GM12875 (cell line): ENCODE results near the gene KBTBD3.
A peak's percentile ranks its signal among the peaks of the same experiment; 100 is the strongest.

Experiments used
- H3K4me3 ChIP-seq: one replicate; pipeline ENCODE4 v1.5.1; 2011; ENCODE audit warnings: low read depth, low read length, control low read depth
- TF ChIP-seq, protein P1 (sequence below): IDR thresholded peaks from 2 replicates; pipeline ENCODE4 v1.5.1; 2011; ENCODE audit warnings: low read depth, mild to moderate bottlenecking, control low read depth, inconsistent platforms, low read length, moderate library complexity, borderline replicate concordance; ENCODE audit not compliant: insufficient read depth

The KBTBD3 gene

DNA sequence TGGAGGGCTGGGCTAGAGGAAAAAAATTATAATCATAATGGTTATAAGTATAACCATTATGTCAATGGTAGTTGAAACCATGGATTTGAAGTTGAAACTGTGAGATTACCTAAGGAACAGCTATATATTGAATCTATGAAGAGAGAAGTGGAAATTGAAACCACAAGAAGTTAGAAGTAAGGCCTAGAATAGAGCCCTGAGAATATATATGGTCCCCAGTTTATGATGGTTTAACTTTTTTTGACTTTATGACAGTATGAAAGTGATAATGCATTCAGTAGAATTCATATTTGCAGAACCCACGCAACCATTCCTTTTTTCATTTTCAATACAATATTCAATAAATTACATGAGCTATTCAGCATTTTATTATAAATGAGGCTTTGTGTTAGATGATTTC lies 15.3 kb upstream of the KBTBD3 start:
- TF ChIP-seq, protein P1, sequence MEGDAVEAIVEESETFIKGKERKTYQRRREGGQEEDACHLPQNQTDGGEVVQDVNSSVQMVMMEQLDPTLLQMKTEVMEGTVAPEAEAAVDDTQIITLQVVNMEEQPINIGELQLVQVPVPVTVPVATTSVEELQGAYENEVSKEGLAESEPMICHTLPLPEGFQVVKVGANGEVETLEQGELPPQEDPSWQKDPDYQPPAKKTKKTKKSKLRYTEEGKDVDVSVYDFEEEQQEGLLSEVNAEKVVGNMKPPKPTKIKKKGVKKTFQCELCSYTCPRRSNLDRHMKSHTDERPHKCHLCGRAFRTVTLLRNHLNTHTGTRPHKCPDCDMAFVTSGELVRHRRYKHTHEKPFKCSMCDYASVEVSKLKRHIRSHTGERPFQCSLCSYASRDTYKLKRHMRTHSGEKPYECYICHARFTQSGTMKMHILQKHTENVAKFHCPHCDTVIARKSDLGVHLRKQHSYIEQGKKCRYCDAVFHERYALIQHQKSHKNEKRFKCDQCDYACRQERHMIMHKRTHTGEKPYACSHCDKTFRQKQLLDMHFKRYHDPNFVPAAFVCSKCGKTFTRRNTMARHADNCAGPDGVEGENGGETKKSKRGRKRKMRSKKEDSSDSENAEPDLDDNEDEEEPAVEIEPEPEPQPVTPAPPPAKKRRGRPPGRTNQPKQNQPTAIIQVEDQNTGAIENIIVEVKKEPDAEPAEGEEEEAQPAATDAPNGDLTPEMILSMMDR = no peak
- no peak overlapping the region for H3K4me3 ChIP-seq

DNA sequence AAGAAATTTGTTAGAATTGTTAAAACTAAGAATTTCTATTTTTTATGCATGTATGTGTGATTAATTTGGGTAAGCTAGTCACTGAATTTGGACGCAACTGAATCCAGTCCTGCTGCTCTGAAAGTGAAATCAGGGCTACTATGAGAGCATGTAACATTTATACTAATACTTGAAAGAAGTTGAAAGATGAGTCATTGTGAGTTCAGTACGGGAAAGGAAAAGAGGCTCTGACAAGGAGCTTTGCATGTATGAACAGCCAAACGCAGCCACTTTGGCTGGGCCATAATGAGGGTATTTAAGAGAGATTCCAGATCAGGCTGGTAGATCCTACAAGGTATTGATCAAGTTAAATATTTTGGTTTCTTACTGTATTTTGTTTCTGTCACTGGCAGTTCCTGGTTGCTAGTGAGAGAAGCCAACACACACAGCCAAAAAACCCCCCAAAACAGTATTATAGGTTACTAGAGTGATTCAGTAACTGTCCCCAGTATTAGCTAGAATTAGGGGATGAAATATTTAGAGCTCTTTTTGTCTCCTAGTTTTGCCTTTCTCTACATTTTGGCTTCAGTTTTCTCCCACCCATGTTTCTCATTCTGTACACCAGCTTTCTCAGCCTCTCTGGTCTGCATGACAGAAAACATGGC lies 14.5 kb upstream of the KBTBD3 start:
- H3K4me3 ChIP-seq = no peak overlapping the region
- TF ChIP-seq, protein P1 = no peak

DNA sequence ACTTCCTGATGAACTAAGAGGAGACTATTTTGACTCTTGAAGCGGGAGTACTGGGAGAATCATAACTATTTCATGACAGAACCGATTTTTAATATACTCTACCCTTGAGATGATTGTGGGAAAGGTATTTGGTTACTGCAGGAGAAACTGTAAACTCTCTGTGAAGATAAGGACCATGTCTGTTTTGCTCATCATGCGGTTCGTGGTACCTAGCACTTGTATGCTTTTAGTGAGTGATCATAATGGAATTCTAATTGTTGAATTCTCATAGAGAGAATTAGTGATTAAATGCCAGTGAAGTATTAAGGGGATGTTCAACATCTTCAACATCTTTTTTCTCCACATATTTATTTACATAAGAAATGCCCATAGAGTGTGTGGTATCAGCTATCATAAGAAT lies 11.7 kb upstream of the KBTBD3 start:
- no peak overlapping the region for H3K4me3 ChIP-seq
- TF ChIP-seq, protein P1 = no peak

DNA sequence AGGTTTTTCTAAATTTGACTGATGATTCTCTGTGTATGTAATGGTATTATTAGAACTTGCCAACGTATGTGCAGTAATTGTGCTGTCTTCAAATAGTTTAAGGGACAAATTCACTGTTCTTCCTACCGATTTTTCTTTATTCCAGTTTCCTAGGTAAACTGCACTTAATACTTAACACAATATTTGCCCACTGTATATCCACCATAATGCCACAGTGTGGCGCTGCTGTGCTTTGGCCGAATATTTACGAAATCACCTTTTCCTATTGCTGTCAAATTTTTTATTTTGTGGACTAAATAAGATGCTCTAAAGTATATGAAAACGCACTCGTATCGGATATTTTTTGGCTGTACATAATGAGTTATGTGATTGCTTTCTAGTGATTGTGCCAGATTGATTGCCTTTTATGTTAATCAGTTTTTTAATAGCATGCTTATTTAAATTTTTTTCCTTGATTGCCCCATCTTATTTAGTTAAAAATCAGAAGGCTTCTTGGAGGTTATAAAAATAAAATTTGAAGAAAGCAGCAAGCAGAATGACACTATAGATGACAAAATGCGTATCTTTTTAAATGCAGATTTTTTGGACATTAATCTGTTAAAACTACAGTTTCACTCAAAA lies 10.8 kb upstream of the KBTBD3 start:
- no peak overlapping the region for H3K4me3 ChIP-seq
- TF ChIP-seq, protein P1 = peak; percentile 69; the same call in 1 of the 2 replicates

DNA sequence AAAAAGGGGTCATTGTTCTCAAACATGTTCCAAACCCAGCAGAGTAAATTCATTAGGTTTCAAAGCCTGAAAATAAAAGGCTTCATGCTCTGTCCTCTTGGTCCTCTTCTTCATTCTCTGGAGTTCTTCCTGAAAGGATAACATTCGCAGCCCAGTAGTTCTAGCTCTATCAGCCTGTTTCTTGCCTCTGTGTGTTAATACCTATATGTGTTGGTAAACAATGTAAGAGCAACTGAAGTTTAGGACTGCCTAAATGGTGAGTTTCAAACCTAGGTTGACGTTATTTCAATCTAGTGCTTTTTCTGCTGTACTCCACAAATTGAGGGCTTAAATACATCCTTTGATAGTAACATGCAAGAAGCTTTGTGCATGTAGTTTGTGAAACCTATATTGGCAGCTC lies 9.7 kb upstream of the KBTBD3 start:
- H3K4me3 ChIP-seq = no peak overlapping the region
- TF ChIP-seq, protein P1 = no peak

DNA sequence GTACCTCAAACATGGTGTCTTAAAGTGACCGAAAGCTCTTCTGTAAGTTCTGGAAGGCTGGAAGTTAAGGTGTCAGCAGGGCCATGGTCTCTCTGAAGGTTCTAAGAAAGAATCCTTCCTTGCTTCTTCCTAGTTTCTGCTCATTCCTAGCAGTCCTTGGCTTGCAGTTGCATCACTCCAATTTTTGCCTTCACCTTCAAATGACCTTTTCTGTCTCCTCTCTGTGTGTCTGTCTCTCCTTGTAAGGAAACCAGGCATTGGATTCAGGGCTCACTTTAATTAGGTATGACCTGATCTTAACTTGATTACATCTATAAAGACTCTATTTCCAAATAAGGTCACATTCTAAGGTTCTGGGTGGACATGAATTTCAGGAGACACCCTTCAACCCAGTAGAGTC lies 9.0 kb upstream of the KBTBD3 start:
- no peak overlapping the region for H3K4me3 ChIP-seq

More for the DNA sequence above, 9.0 kb upstream of the KBTBD3 start:
- TF ChIP-seq, protein P1 = no peak
